ENCODE measurements around the gene PPP1R15A. TPM values are rescaled to one million over a fixed set of nuclear protein-coding genes. Genes with fewer than 3 reads are reported as not detected.
"Not testable (repeated sequence)": the region's sequence is repeated elsewhere in the genome, so short reads cannot be mapped to it uniquely, and the experiment has no call there.

The PPP1R15A gene
- total RNA-seq, 1 donor from 2014 or later, result 31.8 TPM

- H3K9me3 Mint-ChIP-seq, result peaks cover 4% of the 10 kb centered on the region
- intact Hi-C loops (cut with micrococcal nuclease), result no loop called here
- peaks cover 54% of the 10 kb centered on the region for H3K36me3 Mint-ChIP-seq (ENCODE audit: low read depth)
- H3K27me3 Mint-ChIP-seq (ENCODE audit: low read depth), result no peaks in the 10 kb centered on the region
- DNase-seq (ENCODE audit: low spot score), result no peak
- peaks cover 39% of the 10 kb centered on the region for H3K4me1 Mint-ChIP-seq (ENCODE audit: low read depth)
- H3K4me3 Mint-ChIP-seq (ENCODE audit: low read depth), result no peak overlapping the region
- H3K27ac Mint-ChIP-seq, result peak overlapping the region; percentile 19
Observed at GRCh38 chr19:48877855-48878195, 5.6 kb downstream of the PPP1R15A start.

- Mint-ChIP-seq H3K27ac (no peak overlapping the region), H3K9me3 (peaks cover 4% of the 10 kb centered on the region), H3K4me3 (ENCODE audit: low read depth) (no peak overlapping the region), H3K36me3 (ENCODE audit: low read depth) (peaks cover 49% of the 10 kb centered on the region), H3K27me3 (ENCODE audit: low read depth) (no peaks in the 10 kb centered on the region), H3K4me1 (ENCODE audit: low read depth) (peaks cover 36% of the 10 kb centered on the region)
- DNase-seq (ENCODE audit: low spot score), result no peak
- intact Hi-C loops (cut with micrococcal nuclease), result no loop called here
Observed at GRCh38 chr19:48878196-48879024, 6.2 kb downstream of the PPP1R15A start.

DNA sequence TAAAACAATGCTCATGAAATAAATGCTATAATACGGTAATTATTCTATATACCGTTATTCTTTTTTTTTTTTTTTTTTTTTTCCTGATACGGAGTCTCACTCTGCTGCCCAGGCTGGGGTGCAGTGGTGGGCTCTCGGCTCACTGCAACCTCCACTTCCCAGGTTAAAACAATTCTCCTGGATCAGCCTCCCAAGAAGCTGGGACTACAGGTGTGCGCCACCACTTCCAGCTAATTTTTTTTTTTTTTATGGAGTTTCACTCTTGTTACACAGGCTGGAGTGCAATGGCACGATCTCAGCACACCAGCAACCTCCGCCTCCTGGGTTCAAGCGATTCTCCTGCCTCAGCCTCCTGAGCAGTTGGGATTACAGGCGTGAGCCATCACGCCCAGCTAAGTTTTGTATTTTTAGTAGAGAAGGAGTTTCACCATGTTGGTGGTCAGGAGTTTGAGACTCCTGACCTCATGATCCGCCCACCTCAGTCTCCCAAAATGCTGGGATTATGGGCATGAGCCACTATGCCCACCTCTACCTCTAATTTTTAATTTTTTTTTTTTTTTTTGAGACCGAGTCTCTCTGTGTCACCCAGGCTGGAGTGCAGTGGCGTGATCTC is 6.9 kb downstream of the PPP1R15A start:
- Mint-ChIP-seq H3K4me3 (ENCODE audit: low read depth) (no peak overlapping the region), H3K27ac (no peak overlapping the region), H3K9me3 (peaks cover 4% of the 10 kb centered on the region), H3K36me3 (ENCODE audit: low read depth) (peaks cover 41% of the 10 kb centered on the region), H3K27me3 (ENCODE audit: low read depth) (no peaks in the 10 kb centered on the region), H3K4me1 (ENCODE audit: low read depth) (peaks cover 29% of the 10 kb centered on the region)
- intact Hi-C loops (cut with micrococcal nuclease), result no loop called here
- no peak for DNase-seq (ENCODE audit: low spot score)

GRCh38 chr19:48879696-48880095 is 7.5 kb downstream of the PPP1R15A start:
- Mint-ChIP-seq H3K4me1 (ENCODE audit: low read depth) (peaks cover 23% of the 10 kb centered on the region), H3K36me3 (ENCODE audit: low read depth) (peaks cover 36% of the 10 kb centered on the region)
- H3K9me3 Mint-ChIP-seq; H3K4me3 Mint-ChIP-seq (ENCODE audit: low read depth); H3K27me3 Mint-ChIP-seq (ENCODE audit: low read depth); DNase-seq (ENCODE audit: low spot score); intact Hi-C loops (cut with micrococcal nuclease); H3K27ac Mint-ChIP-seq: not testable (repeated sequence)

DNA sequence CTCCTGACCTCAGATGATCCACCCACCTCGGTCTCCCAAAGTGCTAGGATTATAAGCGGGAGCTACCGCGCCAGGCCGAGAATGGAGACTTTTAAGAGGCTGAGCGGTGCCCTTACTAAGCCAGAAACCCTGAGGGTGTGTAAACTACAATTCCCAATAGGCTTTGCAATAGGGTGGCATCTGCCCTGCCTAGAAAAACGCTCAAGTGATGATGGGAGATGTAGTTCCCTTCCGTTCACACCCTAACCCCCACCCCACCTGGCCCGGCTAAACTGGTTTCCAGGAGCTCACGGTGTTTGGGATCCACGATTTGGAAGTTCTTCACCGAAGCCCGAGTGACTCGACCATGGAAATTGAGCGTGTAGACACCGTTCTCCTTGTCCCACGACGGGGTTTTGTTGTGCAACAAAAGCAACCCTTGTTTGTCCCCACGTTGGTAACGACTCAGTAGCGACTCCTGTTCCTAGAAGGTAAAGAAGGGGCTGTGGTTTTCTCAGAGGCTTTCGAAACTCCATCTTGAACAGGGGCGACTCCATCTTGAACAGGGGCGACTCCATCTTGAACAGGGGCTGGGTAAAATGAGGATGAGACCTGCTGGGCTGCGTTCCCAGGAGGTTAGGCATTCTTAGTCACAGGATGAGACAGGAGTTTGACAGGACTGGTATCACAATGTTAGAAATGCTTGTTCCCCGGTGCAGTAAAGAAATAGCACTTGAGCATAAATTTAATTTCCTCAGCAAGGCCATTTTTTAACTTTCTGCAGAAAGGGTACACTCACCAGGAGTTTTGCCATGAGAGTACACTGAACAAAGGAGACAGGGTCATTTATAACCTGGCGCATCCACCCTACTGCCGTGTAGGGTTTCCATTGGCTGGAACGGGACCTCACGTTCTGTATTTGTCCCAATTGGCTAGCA is 9.8 kb downstream of the PPP1R15A start:
- Mint-ChIP-seq H3K4me1 (ENCODE audit: low read depth) (peaks cover 12% of the 10 kb centered on the region), H3K27me3 (ENCODE audit: low read depth) (no peaks in the 10 kb centered on the region), H3K4me3 (ENCODE audit: low read depth) (no peak overlapping the region), H3K36me3 (ENCODE audit: low read depth) (peaks cover 18% of the 10 kb centered on the region), H3K9me3 (peaks cover 4% of the 10 kb centered on the region), H3K27ac (no peak overlapping the region)
- DNase-seq (ENCODE audit: low spot score), result no peak
- intact Hi-C loops (cut with micrococcal nuclease), result no loop called here

DNA sequence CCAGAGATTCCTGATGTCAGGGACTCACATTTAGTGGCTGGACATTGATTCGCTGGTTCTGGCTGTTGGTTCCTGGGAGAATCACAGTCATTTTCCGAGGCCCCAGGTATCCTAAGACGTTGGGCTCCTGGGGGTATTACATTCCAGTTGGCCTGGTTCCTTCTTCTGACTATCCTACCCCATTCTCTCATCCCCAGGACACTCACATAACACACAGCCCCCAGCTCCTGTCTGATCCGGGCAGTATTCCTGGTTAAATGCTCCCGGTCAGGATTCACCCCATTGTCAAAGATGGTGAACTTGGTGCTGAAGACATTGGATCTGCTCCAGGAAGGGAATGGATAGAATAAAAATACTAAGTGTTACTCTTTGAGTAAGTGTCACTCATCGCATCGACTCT is 11.5 kb downstream of the PPP1R15A start:
- Mint-ChIP-seq H3K36me3 (ENCODE audit: low read depth) (peaks cover 1% of the 10 kb centered on the region), H3K4me3 (ENCODE audit: low read depth) (no peak overlapping the region)

DNA sequence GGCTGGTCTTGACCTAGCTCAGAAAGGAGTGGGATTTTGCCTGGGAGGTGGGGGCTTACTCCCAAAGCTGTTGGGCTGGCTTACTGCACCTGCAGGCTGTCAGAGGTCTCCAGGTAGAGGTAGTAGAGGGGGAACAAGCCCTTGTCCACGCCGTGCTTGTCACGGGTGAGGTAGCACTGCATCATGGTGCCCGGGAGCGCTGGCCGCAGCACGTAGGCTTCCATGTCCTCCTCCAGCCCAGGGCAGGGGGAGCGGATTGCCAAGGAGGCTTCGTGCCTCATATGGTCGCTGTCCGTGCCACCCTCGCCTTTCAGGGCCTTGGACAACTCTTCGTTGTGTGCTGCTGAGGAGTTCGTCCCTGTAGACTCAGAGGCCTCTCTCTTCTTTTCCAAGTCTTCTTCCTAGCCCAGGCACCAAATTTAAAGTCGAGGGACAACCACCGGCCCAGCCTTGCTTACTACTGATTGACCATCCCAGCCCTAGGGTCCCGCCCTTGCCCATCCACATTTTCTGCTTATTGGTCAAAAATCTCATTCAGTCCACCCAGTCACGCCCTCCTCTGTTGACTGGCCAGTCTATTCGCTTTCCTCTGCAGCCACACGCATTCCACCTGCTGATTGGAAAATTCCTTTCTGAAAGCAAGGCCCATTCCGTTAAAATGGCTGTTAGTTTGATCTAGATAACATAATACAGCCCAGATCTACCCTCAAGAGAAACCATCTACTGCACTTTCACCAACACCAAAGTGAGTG is 15.8 kb downstream of the PPP1R15A start:
- H3K36me3 Mint-ChIP-seq (ENCODE audit: low read depth), result no peaks in the 10 kb centered on the region
- no peak for DNase-seq (ENCODE audit: low spot score)
- no peaks in the 10 kb centered on the region for H3K4me1 Mint-ChIP-seq (ENCODE audit: low read depth)
- H3K9me3 Mint-ChIP-seq, result no peaks in the 10 kb centered on the region
- H3K4me3 Mint-ChIP-seq (ENCODE audit: low read depth), result no peak overlapping the region
- peaks cover 3% of the 10 kb centered on the region for H3K27me3 Mint-ChIP-seq (ENCODE audit: low read depth)
- intact Hi-C loops (cut with micrococcal nuclease), result no loop called here
- H3K27ac Mint-ChIP-seq, result no peak overlapping the region

More for the DNA sequence above, 11.5 kb downstream of the PPP1R15A start:
- no peaks in the 10 kb centered on the region for H3K27me3 Mint-ChIP-seq (ENCODE audit: low read depth)
- no peak for DNase-seq (ENCODE audit: low spot score)
- peaks cover 4% of the 10 kb centered on the region for H3K4me1 Mint-ChIP-seq (ENCODE audit: low read depth)
- H3K27ac Mint-ChIP-seq, result no peak overlapping the region
- H3K9me3 Mint-ChIP-seq, result peaks cover 4% of the 10 kb centered on the region
- intact Hi-C loops (cut with micrococcal nuclease), result no loop called here

DNA sequence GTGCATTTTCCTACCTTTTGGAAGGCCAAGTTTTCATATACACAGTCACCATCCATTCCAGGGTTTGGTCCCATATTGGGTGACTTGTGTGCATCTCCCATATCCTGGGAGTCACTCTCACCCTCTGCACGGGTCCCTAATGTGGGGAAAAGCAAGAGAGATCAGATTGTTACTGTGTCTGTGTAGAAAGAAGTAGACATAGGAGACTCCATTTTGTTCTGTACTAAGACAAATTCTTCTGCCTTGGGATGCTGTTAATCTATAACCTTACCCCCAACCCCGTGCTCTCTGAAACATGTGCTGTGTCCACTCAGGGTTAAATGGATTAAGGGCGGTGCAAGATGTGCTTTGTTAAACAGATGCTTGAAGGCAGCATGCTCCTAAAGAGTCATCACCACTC is 17.3 kb downstream of the PPP1R15A start:
- H3K27ac Mint-ChIP-seq; intact Hi-C loops (cut with micrococcal nuclease); H3K36me3 Mint-ChIP-seq (ENCODE audit: low read depth); H3K27me3 Mint-ChIP-seq (ENCODE audit: low read depth); H3K9me3 Mint-ChIP-seq; H3K4me1 Mint-ChIP-seq (ENCODE audit: low read depth); H3K4me3 Mint-ChIP-seq (ENCODE audit: low read depth); DNase-seq (ENCODE audit: low spot score): not testable (repeated sequence)

GRCh38 chr19:48890551-48890950 is 18.3 kb downstream of the PPP1R15A start:
- no peaks in the 10 kb centered on the region for H3K9me3 Mint-ChIP-seq

GRCh38 chr19:48895226-48895625 is 23.0 kb downstream of the PPP1R15A start:
- H3K4me3 Mint-ChIP-seq (ENCODE audit: low read depth), result no peak overlapping the region
- intact Hi-C loops (cut with micrococcal nuclease), result no loop called here
- peaks cover 2% of the 10 kb centered on the region for H3K36me3 Mint-ChIP-seq (ENCODE audit: low read depth)
- no peak for DNase-seq (ENCODE audit: low spot score)
- no peak overlapping the region for H3K27ac Mint-ChIP-seq
- no peaks in the 10 kb centered on the region for H3K9me3 Mint-ChIP-seq
- H3K4me1 Mint-ChIP-seq (ENCODE audit: low read depth), result peaks cover 9% of the 10 kb centered on the region
- peaks cover 11% of the 10 kb centered on the region for H3K27me3 Mint-ChIP-seq (ENCODE audit: low read depth)

More at GRCh38 chr19:48890551-48890950, 18.3 kb downstream of the PPP1R15A start:
- Mint-ChIP-seq H3K27ac (no peak overlapping the region), H3K36me3 (ENCODE audit: low read depth) (no peaks in the 10 kb centered on the region), H3K27me3 (ENCODE audit: low read depth) (peaks cover 11% of the 10 kb centered on the region), H3K4me1 (ENCODE audit: low read depth) (peaks cover 2% of the 10 kb centered on the region), H3K4me3 (ENCODE audit: low read depth) (no peak overlapping the region)
- intact Hi-C loops (cut with micrococcal nuclease), result no loop called here
- DNase-seq (ENCODE audit: low spot score), result no peak

DNA sequence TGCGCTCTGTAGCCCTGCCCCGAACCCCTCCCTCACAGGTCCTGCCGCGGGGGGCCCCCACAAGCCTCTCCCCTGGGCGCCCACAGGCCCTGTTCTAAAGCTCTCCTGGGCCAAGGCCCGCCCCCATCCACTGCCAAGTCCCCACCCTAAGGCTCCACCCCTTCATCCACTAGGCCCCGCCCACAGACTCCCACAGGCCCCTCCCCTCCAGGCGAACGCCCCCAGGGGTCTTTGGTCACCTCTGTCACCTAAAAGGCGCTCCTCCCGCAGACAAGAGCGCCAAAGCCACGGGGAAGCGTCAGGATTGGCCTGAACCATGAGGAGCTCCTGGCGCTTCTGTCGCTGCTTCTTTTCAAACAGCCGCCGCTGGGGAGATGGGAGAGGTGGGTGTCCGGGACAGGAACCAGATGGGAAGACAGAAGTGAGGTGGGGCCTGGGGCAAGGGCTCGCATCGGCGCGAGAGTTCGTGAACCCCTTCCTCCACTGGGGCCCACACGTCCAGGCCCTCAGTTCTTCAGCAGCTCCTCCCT is 24.0 kb downstream of the PPP1R15A start:
- Mint-ChIP-seq H3K27ac (no peak overlapping the region), H3K27me3 (ENCODE audit: low read depth) (peaks cover 11% of the 10 kb centered on the region), H3K9me3 (no peaks in the 10 kb centered on the region), H3K4me3 (ENCODE audit: low read depth) (peak overlapping the region; percentile 5), H3K36me3 (ENCODE audit: low read depth) (peaks cover 8% of the 10 kb centered on the region), H3K4me1 (ENCODE audit: low read depth) (peaks cover 13% of the 10 kb centered on the region)
- DNase-seq (ENCODE audit: low spot score), result no peak
- intact Hi-C loops (cut with micrococcal nuclease), result no loop called here

DNA sequence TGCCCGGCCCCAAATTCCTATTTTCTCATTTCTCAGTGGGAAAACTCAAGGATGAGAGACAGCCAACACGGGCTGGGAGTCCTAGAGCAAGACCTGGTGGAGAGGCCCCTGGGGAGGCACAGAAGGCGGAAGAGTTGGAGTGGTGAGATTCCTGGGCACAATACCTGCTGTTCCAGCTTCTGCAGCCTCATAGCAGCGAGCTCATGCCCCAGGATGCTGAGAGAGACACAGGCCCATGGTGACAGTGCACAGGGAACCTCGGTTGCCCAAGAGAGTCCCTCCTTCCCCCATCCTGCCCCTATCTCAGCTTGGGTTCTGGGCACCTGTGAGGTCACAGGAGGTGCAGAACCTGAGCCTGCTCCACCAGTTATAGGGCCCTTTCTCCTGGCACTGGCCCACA is 25.0 kb downstream of the PPP1R15A start:
- no peak for DNase-seq (ENCODE audit: low spot score)
- H3K9me3 Mint-ChIP-seq, result no peaks in the 10 kb centered on the region
- H3K27me3 Mint-ChIP-seq (ENCODE audit: low read depth), result peaks cover 11% of the 10 kb centered on the region
- H3K4me1 Mint-ChIP-seq (ENCODE audit: low read depth), result peaks cover 15% of the 10 kb centered on the region
- peaks cover 14% of the 10 kb centered on the region for H3K36me3 Mint-ChIP-seq (ENCODE audit: low read depth)
- H3K4me3 Mint-ChIP-seq (ENCODE audit: low read depth), result no peak overlapping the region
- H3K27ac Mint-ChIP-seq, result no peak overlapping the region
- intact Hi-C loops (cut with micrococcal nuclease), result no loop called here

All from activated T-helper 2 cell treated with anti-CD3 and anti-CD28 coated beads, Interferon-gamma antibody, Interleukin-2, Interleukin-4, amounts not matched to agents 10 μg/mL and 5 μg/mL and 100 μg/mL, durations not matched to agents 14 hours and 24 hours and 36 hours (primary cell).